Astrocyte (in vitro differentiated cells and primary cell): ENCODE data around the gene HBZ. TPM values are rescaled to one million over a fixed set of nuclear protein-coding genes. Genes with fewer than 3 reads are reported as not detected.

Experiments used
- DNase-seq: peaks from one replicate; pipeline ENCODE4 v3.0.0-alpha.2; 2010; ENCODE audit warnings: low read depth
- FAIRE-seq: peaks from 2 replicates; lab custom pipeline; 2011; peaks lifted over from hg19 to GRCh38; lab: Jason Lieb, UNC
- H2AFZ ChIP-seq: 2 replicates; pipeline ENCODE4 v1.6.0; 2012; ENCODE audit warnings: low read depth, low read length, inconsistent platforms
- H3K27ac ChIP-seq: 2 replicates; pipeline ENCODE4 v1.5.1; 2011; ENCODE audit warnings: low read depth, low read length, inconsistent platforms
- H3K27me3 ChIP-seq: 2 replicates; pipeline ENCODE4 v1.6.0; 2011; ENCODE audit warnings: low read length, inconsistent platforms; ENCODE audit not compliant: insufficient read depth
- H3K36me3 ChIP-seq: 2 replicates; pipeline ENCODE4 v1.5.1; 2011; ENCODE audit warnings: low read length, inconsistent platforms; ENCODE audit not compliant: insufficient read depth
- H3K4me1 ChIP-seq: 2 replicates; pipeline ENCODE4 v1.5.1; 2011; ENCODE audit warnings: low read length, inconsistent platforms; ENCODE audit not compliant: insufficient read depth
- H3K4me2 ChIP-seq: 2 replicates; pipeline ENCODE4 v1.6.0; 2012; ENCODE audit warnings: low read length, inconsistent platforms
- H3K4me3 ChIP-seq: 2 replicates; pipeline ENCODE4 v1.5.1; 2011; ENCODE audit warnings: low read depth, mild to moderate bottlenecking, low read length, inconsistent platforms; ENCODE audit not compliant: insufficient read depth
- H3K79me2 ChIP-seq: 2 replicates; pipeline ENCODE4 v1.6.0; 2012; ENCODE audit warnings: mild to moderate bottlenecking, low read length, inconsistent platforms; ENCODE audit not compliant: insufficient read depth
- H3K9ac ChIP-seq: 2 replicates; pipeline ENCODE4 v1.6.0; 2012; ENCODE audit warnings: mild to moderate bottlenecking, low read length, inconsistent platforms
- H3K9me3 ChIP-seq: 2 replicates; pipeline ENCODE4 v1.5.1; 2012; ENCODE audit warnings: low read depth, mild to moderate bottlenecking, low read length, inconsistent platforms; ENCODE audit not compliant: insufficient read depth
- H4K20me1 ChIP-seq: 2 replicates; pipeline ENCODE4 v1.6.0; 2012; ENCODE audit warnings: low read length, inconsistent platforms; ENCODE audit not compliant: insufficient read depth
- H3K27ac Mint-ChIP-seq: one replicate; pipeline ENCODE4 v1.8.0; 2021; ENCODE audit warnings: mild to moderate bottlenecking, mixed read lengths; ENCODE audit not compliant: unreplicated experiment
- H3K27me3 Mint-ChIP-seq: one replicate; pipeline ENCODE4 v1.8.0; 2021; ENCODE audit warnings: low read depth, mixed read lengths; ENCODE audit not compliant: unreplicated experiment
- H3K36me3 Mint-ChIP-seq: one replicate; pipeline ENCODE4 v1.8.0; 2021; ENCODE audit warnings: low read depth, mixed read lengths; ENCODE audit not compliant: unreplicated experiment
- H3K4me1 Mint-ChIP-seq: one replicate; pipeline ENCODE4 v1.8.0; 2021; ENCODE audit warnings: low read depth, mixed read lengths; ENCODE audit not compliant: unreplicated experiment
- H3K4me3 Mint-ChIP-seq: one replicate; pipeline ENCODE4 v1.8.0; 2021; ENCODE audit warnings: mild to moderate bottlenecking, moderate library complexity, mixed read lengths; ENCODE audit not compliant: unreplicated experiment
- H3K9me3 Mint-ChIP-seq: one replicate; pipeline ENCODE4 v1.8.0; 2021; ENCODE audit warnings: mild to moderate bottlenecking, mixed read lengths; ENCODE audit not compliant: unreplicated experiment
- EZH2 ChIP-seq: IDR thresholded peaks from 2 replicates; pipeline ENCODE4 v1.6.1; 2012; ENCODE audit warnings: mild to moderate bottlenecking, low read length, inconsistent platforms; ENCODE audit not compliant: insufficient read depth
- total RNA-seq: library from RNA; stranded (reverse); gene quantifications from 2 replicates; pipeline ENCODE4 v1.2.1, GENCODE V29; 2021
- TF ChIP-seq, protein P1 (sequence below): IDR thresholded peaks from 2 replicates; pipeline ENCODE4 v1.5.1; 2011; ENCODE audit warnings: low read depth, mild to moderate bottlenecking, inconsistent platforms, low read length, moderate library complexity; ENCODE audit not compliant: insufficient read depth

Gene HBZ
- total RNA-seq, 1 donor from 2014 or later, result not detected

DNA sequence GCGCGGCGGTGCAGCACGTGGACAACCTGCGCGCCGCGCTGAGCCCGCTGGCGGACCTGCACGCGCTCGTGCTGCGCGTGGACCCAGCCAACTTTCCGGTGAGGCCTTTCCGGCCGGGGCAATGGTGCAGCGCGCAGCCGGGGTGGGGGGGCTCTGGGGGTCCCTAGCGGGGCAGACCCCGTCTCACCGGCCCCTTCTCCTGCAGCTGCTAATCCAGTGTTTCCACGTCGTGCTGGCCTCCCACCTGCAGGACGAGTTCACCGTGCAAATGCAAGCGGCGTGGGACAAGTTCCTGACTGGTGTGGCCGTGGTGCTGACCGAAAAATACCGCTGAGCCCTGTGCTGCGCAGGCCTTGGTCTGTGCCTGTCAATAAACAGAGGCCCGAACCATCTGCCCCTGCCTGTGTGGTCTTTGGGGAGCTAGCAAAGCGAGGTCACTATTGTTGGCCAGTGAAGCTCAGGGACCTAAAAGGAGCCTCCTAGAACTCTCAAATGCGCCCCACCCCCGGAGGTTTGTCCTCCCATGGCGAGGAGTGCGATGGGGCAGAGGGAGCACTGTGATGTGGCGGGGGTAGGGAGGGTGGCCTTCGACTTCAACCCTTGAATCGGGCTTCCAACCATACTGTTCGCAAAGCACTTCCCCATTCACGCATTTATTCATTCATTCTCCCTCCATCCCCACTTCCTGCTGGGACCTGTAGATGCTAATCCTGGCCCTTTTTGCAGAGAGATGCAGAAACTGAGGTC is 14.1 kb downstream of the HBZ start:
- Mint-ChIP-seq H3K27me3 (peaks cover 50% of the 10 kb centered on the region), H3K4me1 (peaks cover 2% of the 10 kb centered on the region), H3K27ac (no peak overlapping the region), H3K9me3 (peaks cover 11% of the 10 kb centered on the region), H3K4me3 (no peak overlapping the region), H3K36me3 (no peaks in the 10 kb centered on the region)
- FAIRE-seq, result no peak
- H2AFZ ChIP-seq, result no peak overlapping the region
- TF ChIP-seq, protein P1, sequence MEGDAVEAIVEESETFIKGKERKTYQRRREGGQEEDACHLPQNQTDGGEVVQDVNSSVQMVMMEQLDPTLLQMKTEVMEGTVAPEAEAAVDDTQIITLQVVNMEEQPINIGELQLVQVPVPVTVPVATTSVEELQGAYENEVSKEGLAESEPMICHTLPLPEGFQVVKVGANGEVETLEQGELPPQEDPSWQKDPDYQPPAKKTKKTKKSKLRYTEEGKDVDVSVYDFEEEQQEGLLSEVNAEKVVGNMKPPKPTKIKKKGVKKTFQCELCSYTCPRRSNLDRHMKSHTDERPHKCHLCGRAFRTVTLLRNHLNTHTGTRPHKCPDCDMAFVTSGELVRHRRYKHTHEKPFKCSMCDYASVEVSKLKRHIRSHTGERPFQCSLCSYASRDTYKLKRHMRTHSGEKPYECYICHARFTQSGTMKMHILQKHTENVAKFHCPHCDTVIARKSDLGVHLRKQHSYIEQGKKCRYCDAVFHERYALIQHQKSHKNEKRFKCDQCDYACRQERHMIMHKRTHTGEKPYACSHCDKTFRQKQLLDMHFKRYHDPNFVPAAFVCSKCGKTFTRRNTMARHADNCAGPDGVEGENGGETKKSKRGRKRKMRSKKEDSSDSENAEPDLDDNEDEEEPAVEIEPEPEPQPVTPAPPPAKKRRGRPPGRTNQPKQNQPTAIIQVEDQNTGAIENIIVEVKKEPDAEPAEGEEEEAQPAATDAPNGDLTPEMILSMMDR, result no peak
- TF ChIP-seq EZH2, result peak; percentile 76
- H3K79me2 ChIP-seq, result no peaks in the 10 kb centered on the region
- no peak overlapping the region for H3K4me3 ChIP-seq
- no peak overlapping the region for H3K4me2 ChIP-seq
- no peaks in the 10 kb centered on the region for H3K36me3 ChIP-seq
- no peak for DNase-seq
- no peak overlapping the region for H3K27ac ChIP-seq
- peaks cover 41% of the 10 kb centered on the region for H3K27me3 ChIP-seq
- H3K9ac ChIP-seq, result no peak overlapping the region
- H3K9me3 ChIP-seq, result peaks cover 2% of the 10 kb centered on the region
- H4K20me1 ChIP-seq, result no peaks in the 10 kb centered on the region
- peaks cover 6% of the 10 kb centered on the region for H3K4me1 ChIP-seq

DNA sequence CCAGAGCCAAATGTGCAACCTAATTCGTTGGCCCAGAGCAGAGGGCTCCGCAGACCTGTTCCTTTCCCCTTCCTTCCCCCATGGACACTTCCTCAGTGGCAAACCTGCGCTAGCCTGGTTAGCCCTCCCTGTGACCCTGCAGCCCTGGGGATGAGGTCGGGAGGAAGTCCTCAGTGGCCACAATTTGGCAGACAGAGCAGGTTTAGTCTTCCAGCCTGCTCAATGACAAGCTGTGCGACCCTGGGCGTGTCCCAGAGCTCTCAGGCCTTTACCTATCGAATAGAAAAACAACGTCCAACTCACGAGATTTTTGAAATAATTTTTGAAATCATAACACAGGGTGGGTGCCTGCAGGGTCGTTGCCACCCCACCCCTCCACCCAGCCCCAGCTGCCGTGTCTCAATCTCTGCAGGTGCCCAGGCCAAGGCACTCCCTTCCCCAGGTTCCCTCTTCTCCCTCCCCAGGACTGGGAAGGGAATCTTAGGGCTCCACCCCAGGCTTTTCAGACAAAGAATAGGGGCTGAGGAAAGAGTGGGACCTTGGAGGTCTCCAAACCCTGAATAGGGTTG is 14.8 kb downstream of the HBZ start:
- H3K27ac ChIP-seq, result no peak overlapping the region
- no peak overlapping the region for H3K4me2 ChIP-seq
- peaks cover 6% of the 10 kb centered on the region for H3K4me1 ChIP-seq
- H3K4me3 ChIP-seq, result no peak overlapping the region
- H3K4me3 Mint-ChIP-seq, result no peak overlapping the region
- H3K9me3 Mint-ChIP-seq, result peaks cover 10% of the 10 kb centered on the region
- FAIRE-seq, result no peak
- DNase-seq, result no peak
- peaks cover 2% of the 10 kb centered on the region for H3K9me3 ChIP-seq
- no peaks in the 10 kb centered on the region for H3K36me3 ChIP-seq
- TF ChIP-seq EZH2, result no peak
- TF ChIP-seq, protein P1, result no peak
- peaks cover 41% of the 10 kb centered on the region for H3K27me3 ChIP-seq
- H3K27me3 Mint-ChIP-seq, result peaks cover 50% of the 10 kb centered on the region
- H3K36me3 Mint-ChIP-seq, result no peaks in the 10 kb centered on the region
- H3K79me2 ChIP-seq, result no peaks in the 10 kb centered on the region
- H2AFZ ChIP-seq, result no peak overlapping the region
- H3K27ac Mint-ChIP-seq, result no peak overlapping the region
- H4K20me1 ChIP-seq, result no peaks in the 10 kb centered on the region
- no peak overlapping the region for H3K9ac ChIP-seq
- H3K4me1 Mint-ChIP-seq, result peaks cover 2% of the 10 kb centered on the region

DNA sequence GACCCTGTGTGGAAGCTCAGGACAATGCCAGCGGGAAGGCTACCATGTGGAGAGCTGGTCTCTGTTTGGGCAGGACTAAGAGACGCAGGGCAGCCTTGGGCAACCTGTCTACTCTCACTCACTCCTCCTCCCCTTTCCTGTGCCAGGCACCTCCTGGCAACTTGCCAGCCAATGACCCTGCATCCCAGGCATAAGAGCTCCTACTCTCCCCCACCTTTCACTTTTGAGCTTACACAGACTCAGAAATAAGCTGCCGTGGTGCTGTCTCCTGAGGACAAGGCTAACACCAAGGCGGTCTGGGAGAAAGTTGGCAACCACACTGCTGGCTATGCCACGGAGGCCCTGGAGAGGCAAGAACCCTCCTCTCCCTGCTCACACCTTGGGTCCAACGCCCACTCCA is 16.0 kb downstream of the HBZ start:
- Histone ChIP-seq H3K79me2 (no peaks in the 10 kb centered on the region), H3K4me1 (peaks cover 6% of the 10 kb centered on the region), H3K4me2 (no peak overlapping the region), H2AFZ (no peak overlapping the region), H3K4me3 (no peak overlapping the region), H3K9ac (no peak overlapping the region), H3K27ac (no peak overlapping the region), H4K20me1 (no peaks in the 10 kb centered on the region), H3K36me3 (no peaks in the 10 kb centered on the region), H3K27me3 (peaks cover 38% of the 10 kb centered on the region), H3K9me3 (peaks cover 2% of the 10 kb centered on the region)
- Mint-ChIP-seq H3K9me3 (peaks cover 6% of the 10 kb centered on the region), H3K4me3 (no peak overlapping the region), H3K36me3 (no peaks in the 10 kb centered on the region), H3K27ac (peak overlapping the region; percentile 26), H3K4me1 (peaks cover 2% of the 10 kb centered on the region), H3K27me3 (peaks cover 47% of the 10 kb centered on the region)
- no peak for TF ChIP-seq EZH2
- TF ChIP-seq, protein P1, result no peak
- FAIRE-seq (no peak), DNase-seq (no peak)
